GM18526 (cell line): Measurements from ENCODE around the gene FAM180A.

Source experiments
- POLR2A ChIP-seq: IDR thresholded peaks from 3 replicates; pipeline ENCODE4 v1.6.1; 2011; ENCODE audit not compliant: insufficient read length; ENCODE audit errors: extremely low read depth

The FAM180A gene

DNA sequence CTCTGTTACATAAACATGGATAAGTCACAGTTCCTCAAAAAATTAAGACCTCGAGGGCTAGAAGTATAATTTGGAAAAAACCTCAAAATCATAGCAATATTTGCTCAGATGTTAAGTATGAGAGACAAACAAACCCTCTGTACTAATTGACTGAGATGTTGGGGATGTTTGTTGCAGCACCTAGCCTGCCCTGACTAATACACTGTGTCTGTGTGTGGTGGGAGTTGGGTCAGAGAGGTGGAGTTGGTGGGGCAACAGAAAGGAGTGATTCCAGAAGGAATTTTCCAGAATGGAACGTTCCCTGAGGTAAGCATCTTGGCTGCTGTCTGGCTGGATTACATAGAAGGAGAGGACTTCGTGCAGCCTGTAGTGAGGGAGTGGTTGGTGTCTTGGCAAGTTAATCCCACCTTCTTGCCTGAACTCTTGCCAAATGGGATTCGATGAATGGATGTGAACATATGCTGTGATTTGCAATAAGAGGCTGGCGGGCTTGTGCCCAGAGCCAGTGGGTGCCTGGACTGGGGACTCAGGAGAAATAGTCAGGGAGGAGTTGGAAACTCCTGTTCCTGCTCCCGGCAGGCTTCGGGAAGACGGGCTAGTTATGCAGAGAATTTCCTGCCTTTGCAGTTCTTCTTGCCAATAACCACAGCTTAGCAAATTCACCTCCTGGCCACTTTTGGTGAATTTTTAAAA is 9.3 kb upstream of the FAM180A start:
- no peak for TF ChIP-seq POLR2A

DNA sequence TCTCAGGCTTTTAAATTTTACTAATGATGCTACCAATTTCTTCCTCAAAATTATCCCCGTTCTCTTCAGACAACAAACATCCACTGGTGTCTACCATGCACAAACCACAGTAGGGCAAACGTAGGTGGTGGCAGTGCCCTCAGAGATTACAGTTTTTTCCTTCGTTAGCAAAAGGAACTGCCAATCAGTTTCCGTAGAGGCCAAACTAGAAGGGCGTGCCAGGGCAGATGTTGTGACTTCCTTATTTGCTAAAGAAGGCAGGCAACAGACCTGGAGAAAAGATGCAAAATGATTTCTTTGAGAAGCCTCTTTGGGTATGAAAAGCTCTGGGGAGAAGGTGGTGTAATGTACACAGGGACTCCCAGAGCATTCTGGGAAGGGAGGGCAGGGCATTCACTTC is 7.6 kb upstream of the FAM180A start:
- no peak for TF ChIP-seq POLR2A

DNA sequence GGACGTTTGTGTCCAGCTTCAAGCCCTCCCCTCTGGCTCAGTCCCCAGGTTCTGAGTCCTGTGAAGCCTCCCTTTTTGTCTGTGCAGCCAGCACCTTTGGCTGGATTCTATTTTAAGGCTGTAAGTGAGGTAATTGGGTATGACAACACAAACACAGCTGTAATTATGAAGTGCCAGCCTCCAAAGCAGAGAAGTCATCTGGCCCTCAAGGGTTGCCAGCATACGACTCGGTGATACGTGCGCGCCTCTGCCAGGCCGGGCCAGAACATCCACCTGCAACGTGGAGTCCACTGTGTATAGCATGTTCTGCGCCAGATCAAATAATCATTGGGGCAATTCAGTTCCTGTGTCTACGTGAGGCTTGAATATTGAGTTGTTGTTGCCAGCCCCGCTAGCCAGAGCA is 6.7 kb upstream of the FAM180A start:
- TF ChIP-seq POLR2A, result no peak

DNA sequence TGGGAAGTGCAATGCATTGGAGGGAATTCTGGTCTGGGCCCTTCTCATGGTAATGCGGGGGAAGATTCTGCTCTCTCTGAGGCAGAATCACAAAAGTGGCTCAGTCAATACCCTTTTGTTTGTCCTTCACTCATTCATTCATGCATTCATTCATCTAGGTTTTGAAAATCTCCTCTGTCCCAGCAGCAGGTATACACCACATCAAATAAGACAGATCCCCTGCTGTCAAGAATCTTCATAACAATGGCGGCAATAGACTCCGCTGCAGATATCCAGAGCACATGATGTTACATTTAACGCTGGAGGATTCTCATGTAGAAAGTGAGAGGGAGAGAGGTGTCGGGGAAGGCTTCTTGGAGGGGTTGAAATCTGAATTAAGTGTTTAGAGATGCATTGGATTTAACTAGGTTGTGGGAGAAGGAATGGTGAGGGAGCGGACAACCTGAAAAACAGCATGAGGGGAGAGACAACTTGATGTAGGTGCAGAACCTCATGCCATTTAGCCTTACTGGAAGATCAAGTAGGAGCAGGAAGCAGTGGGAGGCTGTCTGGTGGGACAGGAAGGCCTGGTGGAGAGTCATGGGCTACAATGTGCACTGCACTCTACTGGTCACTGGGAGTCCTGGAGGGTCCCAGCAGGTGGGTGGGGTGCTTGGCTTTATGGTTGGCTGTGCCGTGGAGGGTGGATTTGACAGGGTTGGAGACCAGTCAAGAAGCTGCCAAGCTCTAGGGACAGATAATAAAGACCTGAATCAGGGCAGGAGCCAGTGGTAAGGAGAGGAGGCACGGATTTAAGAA is 5.2 kb upstream of the FAM180A start:
- no peak for TF ChIP-seq POLR2A

DNA sequence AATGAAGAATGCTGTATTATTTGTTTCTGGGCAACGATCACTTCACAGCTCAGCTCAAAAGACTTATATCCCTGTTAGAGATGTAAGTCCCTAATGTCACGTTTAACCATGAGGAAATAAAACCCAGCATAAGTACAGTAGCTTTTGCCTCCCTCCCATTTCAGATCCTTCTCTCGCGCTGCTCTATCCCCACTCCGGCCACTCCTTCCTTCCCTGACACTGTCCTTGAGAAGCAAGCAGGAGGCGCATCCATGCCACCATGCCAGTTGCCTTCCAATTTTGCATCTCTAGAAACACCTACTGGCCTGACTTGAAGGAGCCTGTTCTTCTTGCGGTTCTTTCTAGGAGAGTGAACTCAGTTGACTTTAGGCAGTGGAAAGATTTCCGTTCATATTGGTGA is 1.2 kb downstream of the FAM180A start:
- no peak for TF ChIP-seq POLR2A

DNA sequence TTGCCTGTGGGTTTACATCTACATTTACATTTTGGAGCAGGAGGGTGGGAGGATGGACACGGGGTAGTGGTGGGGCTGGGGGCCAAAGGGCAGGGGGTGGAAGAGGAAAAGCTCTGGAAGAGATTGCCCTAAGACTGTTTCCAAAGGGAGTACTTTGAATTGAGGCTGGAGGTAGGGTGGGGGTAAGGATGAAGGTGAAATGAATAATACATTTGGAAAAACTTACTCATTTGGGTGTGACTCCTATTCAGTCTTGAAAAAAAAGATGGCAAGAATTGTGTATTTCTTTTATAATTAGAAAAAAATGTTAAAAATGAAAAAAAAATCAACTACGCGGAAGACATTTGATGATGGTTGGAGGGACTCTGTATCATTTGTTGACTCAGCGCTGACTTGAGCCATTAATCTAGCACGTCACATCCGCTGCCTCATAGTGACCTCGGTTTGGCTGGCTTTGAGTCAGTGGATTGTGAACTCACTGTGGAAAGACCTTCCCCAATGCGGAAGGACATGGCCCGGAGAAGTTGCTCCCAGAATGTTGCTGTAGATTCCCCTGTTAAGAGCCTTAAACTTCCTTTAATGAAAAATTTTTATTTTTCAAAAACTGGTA is 2.8 kb downstream of the FAM180A start:
- no peak for TF ChIP-seq POLR2A

DNA sequence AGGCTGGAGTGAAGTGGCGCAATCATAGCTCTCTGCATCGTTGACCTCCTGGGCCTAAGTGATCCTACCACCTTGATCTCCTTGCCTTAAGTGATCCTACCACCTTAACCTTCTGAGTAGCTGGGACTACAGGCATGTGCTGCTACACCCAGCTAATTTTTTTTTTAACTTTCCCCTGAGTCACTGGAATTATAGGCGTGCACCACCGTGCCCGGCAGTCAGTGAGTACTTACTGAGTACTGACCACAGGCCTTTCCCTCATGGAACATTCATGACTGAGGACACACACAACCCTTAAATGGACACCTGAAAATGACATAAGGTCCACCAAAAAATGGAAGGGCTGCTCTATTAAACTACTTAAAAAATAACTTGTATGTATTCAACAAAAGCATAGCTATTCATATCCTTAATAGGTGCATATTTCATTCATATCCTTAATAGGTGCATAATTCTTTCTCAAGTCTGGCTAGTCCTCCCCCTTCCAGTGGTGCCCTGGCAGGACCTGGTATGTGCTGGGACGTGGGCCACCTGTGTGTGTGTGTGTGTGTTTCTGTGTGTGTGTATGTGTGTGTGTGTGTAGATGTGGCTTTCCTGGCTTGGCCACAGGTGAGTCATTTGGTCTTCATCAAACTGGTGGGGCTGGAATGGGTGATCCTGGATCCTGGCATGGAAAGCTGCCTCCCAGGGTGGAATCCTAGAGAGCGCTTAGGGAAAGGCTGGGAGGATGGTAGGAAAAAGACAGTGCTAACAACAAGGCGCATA is 3.5 kb downstream of the FAM180A start:
- TF ChIP-seq POLR2A, result no peak

DNA sequence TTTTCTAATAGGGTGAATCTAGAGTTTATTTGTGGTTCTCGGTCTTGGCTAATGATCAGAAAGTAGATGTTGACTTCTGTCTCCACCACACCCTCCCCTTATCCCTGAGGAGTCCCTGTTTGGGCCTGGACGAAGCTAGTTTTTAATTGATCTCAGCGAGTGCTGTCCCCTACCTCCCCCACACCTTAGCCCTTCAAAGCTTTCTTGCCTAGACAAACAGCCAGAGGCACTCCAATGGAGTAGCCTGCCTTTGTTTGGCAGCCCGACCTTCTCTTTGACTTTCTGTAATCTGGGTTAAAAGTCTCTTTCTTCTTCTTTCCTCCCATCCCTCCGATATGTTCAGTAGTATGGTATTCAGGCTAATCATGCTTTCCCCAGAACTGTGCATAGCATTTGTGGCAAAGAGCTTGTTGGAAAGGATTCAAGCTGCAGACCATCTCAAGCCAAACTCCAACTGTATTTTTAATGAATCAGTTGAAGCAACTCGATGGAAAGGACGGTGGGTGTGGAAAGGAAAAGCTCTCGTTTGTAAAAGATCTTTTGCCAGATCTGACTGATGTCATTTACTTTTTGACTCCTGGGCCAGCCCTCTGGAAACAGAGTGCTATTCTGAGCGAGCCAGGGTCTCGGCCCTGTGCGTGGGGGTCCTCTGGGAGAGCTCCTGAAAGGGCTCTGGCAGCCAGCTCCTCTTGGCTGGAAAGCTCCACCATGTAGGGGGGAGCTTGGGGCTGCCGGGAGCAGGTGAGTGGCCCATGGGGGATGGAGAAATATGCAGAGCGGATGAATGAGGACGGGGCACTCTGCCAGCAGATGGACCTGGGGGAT is 4.5 kb downstream of the FAM180A start:
- no peak for TF ChIP-seq POLR2A

DNA sequence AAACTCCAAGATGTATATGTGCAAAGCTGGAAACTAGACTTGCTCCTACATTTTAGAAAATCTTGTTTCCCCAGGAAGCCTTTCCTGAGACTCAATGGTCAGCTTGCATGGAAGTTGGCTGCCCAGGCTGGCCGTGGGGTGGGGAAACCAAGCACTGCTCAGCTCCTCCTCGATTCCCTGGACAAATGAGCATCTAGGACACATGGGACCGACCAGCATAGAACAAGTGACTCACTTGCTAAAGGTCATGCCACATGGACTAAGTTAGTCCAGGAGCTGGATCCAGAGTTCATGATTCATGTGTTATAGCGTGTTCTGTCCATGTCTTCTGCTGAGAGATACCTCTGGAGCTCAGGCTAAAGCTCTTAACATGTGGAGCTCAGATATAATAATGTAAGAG is 6.2 kb downstream of the FAM180A start:
- no peak for TF ChIP-seq POLR2A

DNA sequence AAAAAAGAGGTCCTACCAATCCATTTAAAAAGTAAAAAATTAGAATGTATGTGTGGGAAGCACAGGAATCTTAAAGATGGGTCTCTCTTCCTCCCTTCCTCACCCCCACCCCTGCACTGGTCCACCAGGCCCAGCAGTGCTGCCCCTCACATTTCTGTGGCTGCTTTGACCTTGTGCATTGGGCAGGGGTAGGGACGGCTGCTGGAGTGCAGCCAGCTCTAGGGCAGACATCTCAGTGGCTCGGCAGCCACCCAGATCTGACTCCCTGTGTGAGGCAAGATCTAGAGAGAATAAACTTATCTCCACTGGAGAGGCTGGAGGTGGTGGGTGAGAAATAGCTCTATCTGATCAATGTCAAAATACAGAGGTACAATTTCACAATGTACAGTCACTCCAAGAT is 6.7 kb downstream of the FAM180A start:
- no peak for TF ChIP-seq POLR2A

DNA sequence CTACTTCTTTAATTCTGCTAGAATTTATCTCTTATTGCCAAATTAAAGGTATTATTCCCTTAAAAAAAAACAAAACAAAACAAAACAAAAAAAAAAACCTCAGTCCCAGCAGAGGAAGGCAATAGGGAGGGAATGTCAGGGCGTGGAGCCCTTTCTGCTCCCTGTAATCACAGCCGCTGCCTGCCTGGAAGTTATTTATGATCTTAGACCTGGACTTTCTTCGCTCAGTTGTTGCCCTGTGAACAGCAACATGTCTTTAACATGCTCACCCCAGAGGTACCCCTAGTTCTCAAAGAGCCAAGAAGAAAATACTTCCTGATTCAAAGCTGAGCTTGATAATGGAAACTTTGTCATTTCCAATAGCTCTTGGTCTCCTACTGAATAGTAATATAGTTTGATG is 7.7 kb downstream of the FAM180A start:
- no peak for TF ChIP-seq POLR2A

DNA sequence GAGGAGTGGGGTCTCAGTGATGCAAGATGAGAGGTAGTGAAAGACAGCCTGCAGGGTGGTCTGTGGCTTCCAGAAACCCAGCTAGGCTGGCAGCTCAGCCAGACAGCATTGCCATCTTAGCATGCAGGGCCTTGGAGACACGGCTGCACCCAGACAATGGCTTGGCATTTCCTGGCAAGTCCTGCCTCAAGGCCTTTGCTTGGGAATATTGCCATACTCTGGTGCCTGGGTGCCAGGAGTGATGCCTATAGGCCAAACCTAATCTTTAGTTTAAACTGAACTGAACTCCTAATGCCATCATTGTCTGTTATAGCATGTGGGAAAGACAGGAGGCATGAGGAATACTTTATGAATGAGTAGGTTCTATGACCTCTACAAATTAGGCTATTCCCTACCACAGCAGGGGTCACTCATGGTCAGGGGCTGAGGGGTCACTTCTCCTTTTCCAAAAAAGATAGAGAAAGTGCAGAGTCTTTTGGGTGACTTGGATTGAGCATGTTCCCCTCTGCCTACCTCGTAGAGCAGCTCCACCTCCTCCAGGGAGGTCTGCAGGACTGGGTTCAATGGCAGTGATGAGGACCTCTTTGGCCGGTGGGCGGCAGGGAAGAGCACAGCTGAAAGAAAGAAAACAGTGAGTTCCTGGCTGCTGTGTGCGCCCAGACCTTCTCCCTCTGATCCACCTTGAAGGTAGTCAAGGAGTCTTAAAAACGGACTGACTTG is 11.9 kb downstream of the FAM180A start:
- no peak for TF ChIP-seq POLR2A

DNA sequence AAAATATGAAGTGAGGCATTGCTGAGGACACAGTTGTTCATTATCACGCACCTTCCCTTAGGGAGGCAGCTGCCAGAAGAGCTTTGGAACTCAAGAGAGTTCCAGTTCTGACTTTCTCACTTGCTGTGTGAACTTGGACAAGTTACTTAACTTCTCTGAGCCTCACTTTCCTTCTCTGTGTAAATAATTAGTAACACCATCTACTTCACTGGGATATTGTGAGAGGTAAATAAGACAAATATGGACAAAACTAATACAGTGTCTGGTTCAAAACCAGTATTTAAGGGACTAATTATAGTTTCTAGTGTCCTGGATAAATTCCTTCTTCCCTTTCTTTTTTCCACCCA is 14.3 kb downstream of the FAM180A start:
- no peak for TF ChIP-seq POLR2A
